ENCODE measurements around the gene GRAMD1C.
A peak's percentile ranks its signal among the peaks of the same experiment; 100 is the strongest.

Gene GRAMD1C

DNA sequence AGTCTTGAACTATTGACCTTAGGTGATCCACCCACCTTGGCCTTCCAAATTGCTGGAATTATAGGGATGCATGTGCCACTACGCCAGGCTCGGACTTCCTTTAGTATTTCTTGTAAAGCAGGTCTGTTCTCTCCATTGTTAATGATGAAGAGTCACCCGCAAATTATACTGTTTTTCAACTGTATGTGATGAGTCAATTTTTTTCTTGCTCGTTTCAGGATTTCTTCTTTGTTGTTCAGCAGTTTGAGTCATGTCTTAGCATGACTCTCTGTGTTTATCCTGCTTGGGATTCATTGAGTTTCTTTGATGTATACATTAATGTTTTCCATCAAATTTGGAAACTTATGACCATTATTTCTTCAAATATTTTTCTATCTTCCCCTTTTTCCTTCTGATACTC is 28.9 kb downstream of the GRAMD1C start:
- no peak for DNase-seq

DNA sequence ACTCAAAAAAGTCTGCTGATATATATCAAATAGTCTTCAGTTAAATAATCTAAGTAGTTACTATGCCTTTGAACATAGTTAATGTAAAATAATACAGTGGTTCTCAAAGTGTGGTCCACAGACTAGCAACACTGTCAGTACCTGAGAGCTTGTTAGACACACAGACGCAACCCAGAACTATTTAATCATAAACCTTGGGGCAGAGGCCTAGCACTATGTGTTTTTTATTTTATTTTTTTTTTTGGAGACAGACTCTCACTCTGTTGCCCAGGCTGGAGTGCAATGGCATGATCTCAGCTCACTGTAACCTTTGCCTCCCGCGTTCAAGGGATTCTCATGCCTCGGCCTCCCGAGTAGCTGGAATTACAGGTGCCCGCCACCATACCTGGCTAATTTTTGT is 34.7 kb downstream of the GRAMD1C start:
- no peak for DNase-seq

- no peak for DNase-seq
Measured at GRCh38 chr3:113873814-113874526, 35.4 kb downstream of the GRAMD1C start.

DNA sequence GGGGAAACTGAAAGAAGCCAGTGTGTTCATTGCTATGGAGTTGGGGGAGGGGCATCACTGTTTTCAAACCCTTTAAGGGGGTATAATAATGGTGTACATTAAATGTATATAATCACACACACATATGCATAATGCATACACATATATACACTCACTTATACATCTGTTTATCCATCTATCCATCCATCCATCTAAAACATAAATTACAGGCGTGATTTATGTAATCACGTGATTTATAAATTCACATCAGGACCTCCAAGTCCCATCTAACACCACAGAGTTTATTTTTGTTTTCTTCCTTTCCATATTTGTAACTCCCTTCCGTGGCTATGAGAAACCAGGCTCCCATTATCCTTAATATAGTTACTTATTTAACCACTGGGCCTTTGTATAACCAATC is 39.8 kb downstream of the GRAMD1C start:
- no peak for DNase-seq

- DNase-seq, result no peak
Measured at GRCh38 chr3:113885050-113885449, 46.5 kb downstream of the GRAMD1C start.

DNA sequence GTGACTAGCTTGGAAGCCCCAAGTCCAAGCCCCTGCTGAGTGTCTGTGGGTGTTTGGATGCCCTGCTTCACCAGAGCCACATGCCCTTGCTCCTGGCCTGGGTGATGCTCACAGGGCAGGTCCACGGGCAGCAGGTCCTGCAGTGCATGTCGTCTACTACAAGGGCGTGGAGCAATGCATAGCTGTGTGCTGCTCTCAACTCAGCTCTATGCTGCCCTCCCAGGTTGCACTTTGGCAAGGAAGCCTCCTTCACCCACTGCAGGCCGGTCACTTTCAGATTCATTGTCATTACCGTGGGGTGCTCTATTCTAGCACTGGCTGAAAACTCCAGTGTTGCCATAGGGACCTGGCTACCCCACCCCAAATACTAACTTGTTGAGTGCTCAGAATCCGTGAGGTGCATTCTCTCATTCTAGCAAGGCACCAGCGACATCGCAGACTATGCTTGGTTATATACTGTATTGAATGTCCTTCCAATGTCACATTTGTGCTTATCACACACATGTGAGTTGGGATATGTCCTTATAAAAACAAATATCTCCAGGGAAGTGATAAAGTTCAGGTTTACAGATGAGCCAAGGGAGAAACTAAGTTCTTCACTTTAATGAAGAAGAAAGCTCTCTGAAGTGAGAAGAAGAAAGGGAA is 51.8 kb downstream of the GRAMD1C start:
- no peak for DNase-seq

DNA sequence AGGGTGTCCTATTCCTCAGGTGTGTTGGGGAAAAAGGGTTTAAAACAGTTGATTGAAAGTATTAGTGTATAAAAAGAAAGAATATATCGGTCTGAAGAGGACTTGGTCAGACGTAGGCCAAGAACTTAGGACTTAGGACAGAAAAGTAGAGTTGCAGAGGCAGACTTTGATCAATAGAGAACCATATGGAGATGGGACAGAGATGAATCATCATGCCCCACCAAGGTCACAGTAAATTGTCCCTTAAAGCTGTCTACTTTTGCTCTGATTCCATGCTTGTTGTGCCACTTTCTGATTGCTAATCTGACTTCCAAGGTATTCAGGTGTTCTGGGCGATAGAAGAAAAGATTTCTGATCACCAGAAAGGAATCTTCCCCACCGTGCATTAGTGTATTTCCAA is 56.3 kb downstream of the GRAMD1C start:
- DNase-seq, result no peak

GRCh38 chr3:113895964-113896363 is 57.4 kb downstream of the GRAMD1C start:
- no peak for DNase-seq

- DNase-seq, result no peak
Measured at GRCh38 chr3:113896930-113897329, 58.3 kb downstream of the GRAMD1C start.

DNA sequence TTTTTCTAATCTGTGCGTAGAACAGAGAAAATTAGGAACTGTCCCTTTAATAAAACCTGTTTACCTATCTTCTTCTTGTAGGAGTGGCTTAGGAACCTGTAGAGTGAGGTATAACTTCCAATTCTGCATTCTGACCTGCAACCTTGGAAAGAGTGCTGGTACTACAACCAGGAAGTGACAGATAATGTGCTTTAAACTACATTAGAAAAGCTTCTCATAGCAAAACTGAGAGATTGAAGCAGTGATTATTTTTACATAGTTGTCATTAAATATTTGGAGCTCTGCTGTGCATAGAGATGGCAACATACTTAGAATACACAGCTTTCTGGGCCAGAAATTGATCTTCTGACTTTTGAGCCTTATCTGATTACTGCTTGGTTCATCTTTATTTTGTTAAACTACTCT is 58.8 kb downstream of the GRAMD1C start:
- DNase-seq, result no peak

GRCh38 chr3:113898892-113899291 is 60.3 kb downstream of the GRAMD1C start:
- DNase-seq, result peak; percentile 32

GRCh38 chr3:113906568-113907140 is 68.1 kb downstream of the GRAMD1C start:
- no peak for DNase-seq

DNA sequence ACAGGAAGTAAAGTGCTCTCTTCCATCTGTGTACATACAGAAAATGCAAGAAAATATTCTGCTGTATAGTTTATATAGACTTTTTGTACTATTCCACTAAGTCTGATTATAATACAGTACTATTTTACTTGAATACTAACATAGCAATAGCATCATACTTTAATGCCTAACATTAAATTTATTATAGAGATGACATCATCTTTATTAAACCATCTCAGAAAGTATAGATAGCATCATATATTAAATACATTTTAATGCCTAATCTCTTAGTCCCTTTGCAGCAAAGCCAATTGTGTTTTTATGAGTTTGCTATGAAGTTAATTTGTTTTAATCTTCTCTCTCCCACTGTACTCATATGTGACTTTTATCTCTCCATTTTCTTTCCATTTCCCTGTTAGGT is 69.5 kb downstream of the GRAMD1C start:
- DNase-seq, result no peak

DNA sequence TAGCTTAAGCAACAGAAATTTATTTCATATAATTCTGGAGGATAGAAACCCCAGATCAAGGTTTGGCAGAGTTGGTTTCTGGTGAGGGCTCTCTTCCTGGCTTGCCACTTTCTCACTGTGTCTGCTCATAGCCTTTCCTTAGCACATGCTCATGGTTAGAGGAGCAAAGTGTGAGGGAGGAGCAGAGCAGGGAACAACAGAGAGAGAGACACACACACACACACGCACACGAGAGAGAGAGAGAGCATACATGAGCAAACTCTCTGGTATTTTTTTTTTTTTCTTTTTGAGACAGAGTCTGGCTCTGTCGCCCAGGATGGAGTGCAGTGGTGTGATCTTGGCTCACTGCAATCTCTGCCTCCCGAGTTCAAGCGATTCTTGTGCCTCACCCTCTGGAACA is 72.4 kb downstream of the GRAMD1C start:
- DNase-seq, result no peak

GRCh38 chr3:113912552-113913236 is 74.1 kb downstream of the GRAMD1C start:
- peak; percentile 81 for DNase-seq

GRCh38 chr3:113914646-113915045 is 76.1 kb downstream of the GRAMD1C start:
- no peak for DNase-seq

- DNase-seq, result no peak
Measured at GRCh38 chr3:113927556-113927955, 89.0 kb downstream of the GRAMD1C start.

- no peak for DNase-seq
Measured at GRCh38 chr3:113946831-113947230, 108.2 kb downstream of the GRAMD1C start.

DNA sequence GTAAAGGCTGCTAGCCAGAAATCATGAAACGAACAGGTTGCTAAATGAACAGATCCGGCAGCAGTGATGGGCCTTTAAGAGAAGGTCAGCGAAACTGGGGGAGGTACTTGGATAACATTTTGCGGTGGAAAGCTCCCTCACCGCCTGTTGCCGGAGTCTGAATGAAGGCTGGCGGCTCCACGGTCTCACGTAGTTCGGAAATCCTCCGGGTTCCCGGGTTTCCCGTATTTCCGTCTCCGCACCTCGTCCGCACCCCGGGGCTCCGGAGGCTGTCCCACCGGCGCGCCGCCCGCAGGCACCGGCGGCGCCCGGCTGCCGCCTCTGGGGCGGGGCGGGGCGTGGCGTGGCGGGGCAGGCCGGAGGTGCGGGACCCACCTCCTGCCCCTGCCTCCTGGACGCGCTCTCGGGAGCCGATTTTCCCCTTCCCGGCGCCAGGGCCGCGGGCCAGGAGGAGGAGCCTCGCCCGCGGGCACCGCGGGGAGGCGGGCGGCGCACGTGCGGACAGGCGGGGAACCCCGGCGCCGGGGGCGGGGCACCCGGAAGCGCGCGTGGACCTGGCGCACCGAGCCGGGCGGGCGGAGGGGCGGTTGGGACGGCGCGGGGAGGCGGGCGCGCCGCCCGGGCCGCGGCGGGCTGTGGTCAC is 108.9 kb downstream of the GRAMD1C start, which contains the start of gene ZDHHC23:
TSS of gene ZDHHC23 (plus strand) at position 642 of the 643 bp plus-strand sequence. CDS start 790 bp downstream, outside the sequence.
- DNase-seq, result peak; percentile 45

- peak; percentile 33 for DNase-seq
Measured at GRCh38 chr3:113948015-113948917, 109.7 kb downstream of the GRAMD1C start.

DNA sequence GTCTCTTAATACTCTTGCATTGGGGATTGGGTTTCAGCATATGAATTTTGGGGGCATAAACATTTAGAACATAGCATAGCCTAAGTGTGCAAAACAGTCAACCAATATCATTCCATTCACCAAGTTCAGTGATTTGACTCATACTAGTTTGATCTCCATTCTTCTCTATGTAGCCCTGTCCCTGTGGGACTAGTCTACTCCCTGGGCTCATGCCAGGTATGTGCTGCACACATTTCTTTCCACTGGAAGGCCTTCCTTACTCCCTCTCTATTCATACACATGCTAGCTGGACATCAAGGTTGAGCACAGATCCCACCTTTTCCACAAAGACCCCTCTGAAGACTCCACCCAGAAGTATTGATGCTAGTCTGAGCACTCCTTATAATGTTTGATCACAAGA is 114.3 kb downstream of the GRAMD1C start:
- DNase-seq, result no peak

DNA sequence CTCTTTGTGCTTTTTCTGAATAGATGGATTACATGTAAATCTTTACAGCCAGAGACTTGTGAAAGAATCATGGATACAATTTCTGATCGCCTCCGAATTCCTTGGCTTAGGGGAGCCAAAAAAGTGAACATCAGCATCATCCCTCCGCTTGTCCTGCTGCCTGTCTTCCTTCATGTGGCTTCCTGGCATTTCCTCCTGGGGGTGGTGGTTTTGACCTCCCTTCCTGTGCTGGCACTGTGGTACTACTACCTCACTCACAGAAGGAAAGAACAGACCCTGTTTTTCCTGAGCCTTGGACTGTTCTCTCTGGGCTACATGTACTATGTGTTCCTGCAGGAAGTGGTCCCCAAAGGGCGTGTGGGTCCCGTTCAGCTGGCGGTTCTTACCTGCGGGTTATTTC is 115.1 kb downstream of the GRAMD1C start:
- no peak for DNase-seq

Data from kidney glomerular epithelial cell (primary cell).